HepG2 (cell line): ENCODE results near the gene ZNF556. TPM values are rescaled to one million over a fixed set of nuclear protein-coding genes. Genes with fewer than 3 reads are reported as not detected.

ENCODE experiments used
- CREB1 ChIP-seq, 2 experiments: fragments of 450-650 bp in 1 of 2; IDR thresholded peaks; 2 replicates each; pipeline ENCODE4 v1.6.1; 2016 to 2017; ENCODE audit warnings: control low read depth in 1 of 2, mild to moderate bottlenecking in 1 of 2, missing compliant biosample characterization in 1 of 2, missing genetic modification characterization in 1 of 2
- HDAC1 ChIP-seq: sonication (generic); formaldehyde crosslinking; IDR thresholded peaks from 2 replicates; pipeline ENCODE4 v1.5.1; 2020; ENCODE audit warnings: mild to moderate bottlenecking, missing genetic modification reagents
- NCOA2 ChIP-seq: sonication (generic); formaldehyde crosslinking; IDR thresholded peaks from 2 replicates; pipeline ENCODE4 v1.8.0; 2022; ENCODE audit warnings: inconsistent platforms
- NRL ChIP-seq: sonication (generic); formaldehyde crosslinking; IDR thresholded peaks from 2 replicates; pipeline ENCODE4 v1.5.0; 2020; ENCODE audit warnings: missing genetic modification reagents, mild to moderate bottlenecking, moderate library complexity, borderline replicate concordance
- RARA ChIP-seq: IDR thresholded peaks from 2 replicates; pipeline ENCODE4 v1.6.1; 2016; ENCODE audit warnings: missing genetic modification reagents, missing compliant biosample characterization
- SNAPC2 ChIP-seq: sonication (generic); formaldehyde crosslinking; IDR thresholded peaks from 2 replicates; pipeline ENCODE4 v1.8.1; 2022; ENCODE audit warnings: mild to moderate bottlenecking, missing genetic modification reagents
- TGIF2 ChIP-seq: IDR thresholded peaks from 2 replicates; pipeline ENCODE4 v1.6.1; 2016; ENCODE audit warnings: control low read depth, missing compliant biosample characterization
- ZMYM3 ChIP-seq: sonication (generic); formaldehyde crosslinking; IDR thresholded peaks from 2 replicates; pipeline ENCODE4 v1.5.1; 2020; ENCODE audit warnings: mild to moderate bottlenecking, missing genetic modification reagents
- ZNF335 ChIP-seq: sonication (generic); formaldehyde crosslinking; IDR thresholded peaks from 2 replicates; pipeline ENCODE4 v1.4.0; 2020; ENCODE audit warnings: missing genetic modification reagents
- ZNF644 ChIP-seq: IDR thresholded peaks from 2 replicates; pipeline ENCODE4 v1.6.1; 2016; ENCODE audit warnings: low read depth
- polyA plus RNA-seq, 8 experiments: library from polyadenylated mRNA; depleted of rRNA in 3 of 8; stranded (reverse) in 7 of 8; unstranded in 1 of 8; fragments of >200 nt; fragmentation: Illumina TruSeq in 4 of 8; extraction: Trizol in 4 of 8; gene quantifications; 2 replicates each; pipeline versions ENCODE4 v1.2.1 to v1.2.3, GENCODE V29; 2011 to 2016; ENCODE audit warnings: low read depth in 4 of 8, missing spikeins in 1 of 8, mixed read lengths in 1 of 8; ENCODE audit not compliant: insufficient read depth in 1 of 8
- total RNA-seq, 5 experiments: library from RNA; depleted of rRNA; stranded (reverse); fragments of >200 nt; fragmentation: Illumina TruSeq; extraction: Trizol; gene quantifications; 2 replicates each; pipeline ENCODE4 v1.2.3, GENCODE V29; 2016; ENCODE audit warnings: low read depth in 1 of 5
- TF ChIP-seq, protein P1 (sequence below): sonication (generic); formaldehyde crosslinking; conservative IDR thresholded peaks from 2 replicates; pipeline ENCODE4 v1.8.1; 2023; ENCODE audit warnings: missing genetic modification reagents
- TF ChIP-seq, protein P2 (sequence below): sonication (generic); formaldehyde crosslinking; IDR thresholded peaks from 2 replicates; pipeline ENCODE4 v1.4.0; 2020; ENCODE audit warnings: missing genetic modification reagents, borderline replicate concordance
- TF ChIP-seq, protein P3 (sequence below): sonication (generic); formaldehyde crosslinking; IDR thresholded peaks from 2 replicates; pipeline ENCODE4 v1.4.0; 2020; ENCODE audit warnings: mild to moderate bottlenecking, missing genetic modification reagents
- TF ChIP-seq, protein P4 (sequence below): sonication (generic); formaldehyde crosslinking; conservative IDR thresholded peaks from 2 replicates; pipeline ENCODE4 v1.4.0; 2020; ENCODE audit warnings: mild to moderate bottlenecking, missing genetic modification reagents, moderate library complexity
- TF ChIP-seq, protein P5 (sequence below), 2 experiments: sonication (generic) in 1 of 2; formaldehyde crosslinking in 1 of 2; IDR thresholded peaks; 2 replicates each; pipeline versions ENCODE4 v1.5.1 to v1.6.1; 2011 to 2020; ENCODE audit warnings: borderline replicate concordance in 1 of 2, low read depth in 1 of 2, low read length in 1 of 2, mild to moderate bottlenecking in 1 of 2, missing genetic modification reagents in 1 of 2, moderate library complexity in 1 of 2

The ZNF556 gene
- total and polyA plus RNA-seq, 2 of the 13 experiments (the other 11 are each of a cell fraction or from before 2014, with no cell fraction given): 4.2 to 28.6 TPM

DNA sequence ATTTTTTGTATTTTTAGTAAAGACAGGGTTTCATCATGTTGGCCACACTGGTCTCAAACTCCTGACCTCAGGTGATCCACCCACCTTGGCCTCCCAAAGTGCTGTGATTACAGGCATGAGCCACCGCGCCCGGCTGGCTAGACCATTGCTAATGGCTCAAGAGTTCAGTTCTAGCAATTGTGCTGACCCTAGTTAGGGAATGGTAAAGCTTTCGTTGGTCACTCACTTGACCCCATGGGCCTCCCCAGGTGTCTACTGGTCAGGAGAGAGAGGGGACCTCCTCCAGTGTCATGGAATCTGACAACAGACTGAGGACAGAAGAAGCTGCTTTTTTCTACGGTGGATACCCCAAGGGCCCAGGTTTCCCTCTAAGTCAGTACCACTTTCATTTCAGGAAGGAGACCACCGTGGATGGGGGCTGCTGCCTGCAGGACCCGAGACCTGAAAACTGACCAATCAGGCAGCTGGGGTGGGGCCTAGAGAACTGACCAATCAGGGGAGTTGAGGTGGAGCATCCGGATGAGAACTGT, 575 bp upstream of the ZNF556 start (continued):
- TF ChIP-seq ZMYM3 (CRISPR knock-in tag): peak; percentile 34; the same call in 1 of the 2 replicates
- no peak for TF ChIP-seq SNAPC2
- peak; percentile 4 for TF ChIP-seq NCOA2 (CRISPR knock-in tag)
- TF ChIP-seq, protein P1, sequence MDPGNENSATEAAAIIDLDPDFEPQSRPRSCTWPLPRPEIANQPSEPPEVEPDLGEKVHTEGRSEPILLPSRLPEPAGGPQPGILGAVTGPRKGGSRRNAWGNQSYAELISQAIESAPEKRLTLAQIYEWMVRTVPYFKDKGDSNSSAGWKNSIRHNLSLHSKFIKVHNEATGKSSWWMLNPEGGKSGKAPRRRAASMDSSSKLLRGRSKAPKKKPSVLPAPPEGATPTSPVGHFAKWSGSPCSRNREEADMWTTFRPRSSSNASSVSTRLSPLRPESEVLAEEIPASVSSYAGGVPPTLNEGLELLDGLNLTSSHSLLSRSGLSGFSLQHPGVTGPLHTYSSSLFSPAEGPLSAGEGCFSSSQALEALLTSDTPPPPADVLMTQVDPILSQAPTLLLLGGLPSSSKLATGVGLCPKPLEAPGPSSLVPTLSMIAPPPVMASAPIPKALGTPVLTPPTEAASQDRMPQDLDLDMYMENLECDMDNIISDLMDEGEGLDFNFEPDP (CRISPR knock-in tag): no peak
- peak; percentile 39; the same call in 1 of the 2 replicates for TF ChIP-seq ZNF644
- TF ChIP-seq, protein P2, sequence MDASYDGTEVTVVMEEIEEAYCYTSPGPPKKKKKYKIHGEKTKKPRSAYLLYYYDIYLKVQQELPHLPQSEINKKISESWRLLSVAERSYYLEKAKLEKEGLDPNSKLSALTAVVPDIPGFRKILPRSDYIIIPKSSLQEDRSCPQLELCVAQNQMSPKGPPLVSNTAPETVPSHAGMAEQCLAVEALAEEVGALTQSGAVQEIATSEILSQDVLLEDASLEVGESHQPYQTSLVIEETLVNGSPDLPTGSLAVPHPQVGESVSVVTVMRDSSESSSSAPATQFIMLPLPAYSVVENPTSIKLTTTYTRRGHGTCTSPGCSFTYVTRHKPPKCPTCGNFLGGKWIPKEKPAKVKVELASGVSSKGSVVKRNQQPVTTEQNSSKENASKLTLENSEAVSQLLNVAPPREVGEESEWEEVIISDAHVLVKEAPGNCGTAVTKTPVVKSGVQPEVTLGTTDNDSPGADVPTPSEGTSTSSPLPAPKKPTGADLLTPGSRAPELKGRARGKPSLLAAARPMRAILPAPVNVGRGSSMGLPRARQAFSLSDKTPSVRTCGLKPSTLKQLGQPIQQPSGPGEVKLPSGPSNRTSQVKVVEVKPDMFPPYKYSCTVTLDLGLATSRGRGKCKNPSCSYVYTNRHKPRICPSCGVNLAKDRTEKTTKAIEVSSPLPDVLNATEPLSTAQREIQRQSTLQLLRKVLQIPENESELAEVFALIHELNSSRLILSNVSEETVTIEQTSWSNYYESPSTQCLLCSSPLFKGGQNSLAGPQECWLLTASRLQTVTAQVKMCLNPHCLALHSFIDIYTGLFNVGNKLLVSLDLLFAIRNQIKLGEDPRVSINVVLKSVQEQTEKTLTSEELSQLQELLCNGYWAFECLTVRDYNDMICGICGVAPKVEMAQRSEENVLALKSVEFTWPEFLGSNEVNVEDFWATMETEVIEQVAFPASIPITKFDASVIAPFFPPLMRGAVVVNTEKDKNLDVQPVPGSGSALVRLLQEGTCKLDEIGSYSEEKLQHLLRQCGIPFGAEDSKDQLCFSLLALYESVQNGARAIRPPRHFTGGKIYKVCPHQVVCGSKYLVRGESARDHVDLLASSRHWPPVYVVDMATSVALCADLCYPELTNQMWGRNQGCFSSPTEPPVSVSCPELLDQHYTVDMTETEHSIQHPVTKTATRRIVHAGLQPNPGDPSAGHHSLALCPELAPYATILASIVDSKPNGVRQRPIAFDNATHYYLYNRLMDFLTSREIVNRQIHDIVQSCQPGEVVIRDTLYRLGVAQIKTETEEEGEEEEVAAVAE (CRISPR knock-in tag): peak; percentile 17
- TF ChIP-seq TGIF2: no peak
- no peak for TF ChIP-seq NRL
- TF ChIP-seq HDAC1 (CRISPR knock-in tag): peak; percentile 42; the same call in 1 of the 2 replicates
- no peak for TF ChIP-seq CREB1 (IDR thresholded peaks at IDR 0.05)
- TF ChIP-seq CREB1 (CRISPR knock-in tag; IDR thresholded peaks at IDR 0.05): no peak
- TF ChIP-seq ZNF335 (CRISPR knock-in tag): peak; percentile 23
- TF ChIP-seq, protein P3, sequence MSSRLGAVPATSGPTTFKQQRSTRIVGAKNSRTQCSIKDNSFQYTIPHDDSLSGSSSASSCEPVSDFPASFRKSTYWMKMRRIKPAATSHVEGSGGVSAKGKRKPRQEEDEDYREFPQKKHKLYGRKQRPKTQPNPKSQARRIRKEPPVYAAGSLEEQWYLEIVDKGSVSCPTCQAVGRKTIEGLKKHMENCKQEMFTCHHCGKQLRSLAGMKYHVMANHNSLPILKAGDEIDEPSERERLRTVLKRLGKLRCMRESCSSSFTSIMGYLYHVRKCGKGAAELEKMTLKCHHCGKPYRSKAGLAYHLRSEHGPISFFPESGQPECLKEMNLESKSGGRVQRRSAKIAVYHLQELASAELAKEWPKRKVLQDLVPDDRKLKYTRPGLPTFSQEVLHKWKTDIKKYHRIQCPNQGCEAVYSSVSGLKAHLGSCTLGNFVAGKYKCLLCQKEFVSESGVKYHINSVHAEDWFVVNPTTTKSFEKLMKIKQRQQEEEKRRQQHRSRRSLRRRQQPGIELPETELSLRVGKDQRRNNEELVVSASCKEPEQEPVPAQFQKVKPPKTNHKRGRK (CRISPR knock-in tag): no peak
- TF ChIP-seq, protein P4, sequence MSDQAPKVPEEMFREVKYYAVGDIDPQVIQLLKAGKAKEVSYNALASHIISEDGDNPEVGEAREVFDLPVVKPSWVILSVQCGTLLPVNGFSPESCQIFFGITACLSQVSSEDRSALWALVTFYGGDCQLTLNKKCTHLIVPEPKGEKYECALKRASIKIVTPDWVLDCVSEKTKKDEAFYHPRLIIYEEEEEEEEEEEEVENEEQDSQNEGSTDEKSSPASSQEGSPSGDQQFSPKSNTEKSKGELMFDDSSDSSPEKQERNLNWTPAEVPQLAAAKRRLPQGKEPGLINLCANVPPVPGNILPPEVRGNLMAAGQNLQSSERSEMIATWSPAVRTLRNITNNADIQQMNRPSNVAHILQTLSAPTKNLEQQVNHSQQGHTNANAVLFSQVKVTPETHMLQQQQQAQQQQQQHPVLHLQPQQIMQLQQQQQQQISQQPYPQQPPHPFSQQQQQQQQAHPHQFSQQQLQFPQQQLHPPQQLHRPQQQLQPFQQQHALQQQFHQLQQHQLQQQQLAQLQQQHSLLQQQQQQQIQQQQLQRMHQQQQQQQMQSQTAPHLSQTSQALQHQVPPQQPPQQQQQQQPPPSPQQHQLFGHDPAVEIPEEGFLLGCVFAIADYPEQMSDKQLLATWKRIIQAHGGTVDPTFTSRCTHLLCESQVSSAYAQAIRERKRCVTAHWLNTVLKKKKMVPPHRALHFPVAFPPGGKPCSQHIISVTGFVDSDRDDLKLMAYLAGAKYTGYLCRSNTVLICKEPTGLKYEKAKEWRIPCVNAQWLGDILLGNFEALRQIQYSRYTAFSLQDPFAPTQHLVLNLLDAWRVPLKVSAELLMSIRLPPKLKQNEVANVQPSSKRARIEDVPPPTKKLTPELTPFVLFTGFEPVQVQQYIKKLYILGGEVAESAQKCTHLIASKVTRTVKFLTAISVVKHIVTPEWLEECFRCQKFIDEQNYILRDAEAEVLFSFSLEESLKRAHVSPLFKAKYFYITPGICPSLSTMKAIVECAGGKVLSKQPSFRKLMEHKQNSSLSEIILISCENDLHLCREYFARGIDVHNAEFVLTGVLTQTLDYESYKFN (CRISPR knock-in tag): peak; percentile 20; the same call in 1 of the 2 replicates
- TF ChIP-seq RARA: peak; percentile 23; the same call in 1 of the 2 replicates
- TF ChIP-seq, protein P5, sequence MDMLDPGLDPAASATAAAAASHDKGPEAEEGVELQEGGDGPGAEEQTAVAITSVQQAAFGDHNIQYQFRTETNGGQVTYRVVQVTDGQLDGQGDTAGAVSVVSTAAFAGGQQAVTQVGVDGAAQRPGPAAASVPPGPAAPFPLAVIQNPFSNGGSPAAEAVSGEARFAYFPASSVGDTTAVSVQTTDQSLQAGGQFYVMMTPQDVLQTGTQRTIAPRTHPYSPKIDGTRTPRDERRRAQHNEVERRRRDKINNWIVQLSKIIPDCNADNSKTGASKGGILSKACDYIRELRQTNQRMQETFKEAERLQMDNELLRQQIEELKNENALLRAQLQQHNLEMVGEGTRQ (IDR thresholded peaks at IDR 0.05; ENCODE audit: low read depth, low read length): no peak
- TF ChIP-seq, protein P5 (CRISPR knock-in tag; IDR thresholded peaks at IDR 0.05; ENCODE audit: borderline replicate concordance): no peak
